Measurements from ENCODE around the gene AGT.

The AGT gene

GRCh38 chr1:230698130-230698529, 15.8 kb downstream of the AGT start:
- Histone ChIP-seq H3K9me3 (ENCODE audit: control insufficient read depth, insufficient read depth, low read length) (no peaks in the 10 kb centered on the region), H3K27me3 (ENCODE audit: control insufficient read depth, insufficient read depth, low read length) (no peaks in the 10 kb centered on the region), H3K4me3 (ENCODE audit: low read depth, low read length) (no peak overlapping the region), H3K9ac (ENCODE audit: low read depth, low read length) (no peak overlapping the region), H3K4me1 (ENCODE audit: control insufficient read depth, insufficient read depth, low read length) (no peaks in the 10 kb centered on the region), H3K36me3 (ENCODE audit: control insufficient read depth, insufficient read depth, low read length) (peaks cover 12% of the 10 kb centered on the region), H3K27ac (ENCODE audit: low read depth, low read length) (no peak overlapping the region)

DNA sequence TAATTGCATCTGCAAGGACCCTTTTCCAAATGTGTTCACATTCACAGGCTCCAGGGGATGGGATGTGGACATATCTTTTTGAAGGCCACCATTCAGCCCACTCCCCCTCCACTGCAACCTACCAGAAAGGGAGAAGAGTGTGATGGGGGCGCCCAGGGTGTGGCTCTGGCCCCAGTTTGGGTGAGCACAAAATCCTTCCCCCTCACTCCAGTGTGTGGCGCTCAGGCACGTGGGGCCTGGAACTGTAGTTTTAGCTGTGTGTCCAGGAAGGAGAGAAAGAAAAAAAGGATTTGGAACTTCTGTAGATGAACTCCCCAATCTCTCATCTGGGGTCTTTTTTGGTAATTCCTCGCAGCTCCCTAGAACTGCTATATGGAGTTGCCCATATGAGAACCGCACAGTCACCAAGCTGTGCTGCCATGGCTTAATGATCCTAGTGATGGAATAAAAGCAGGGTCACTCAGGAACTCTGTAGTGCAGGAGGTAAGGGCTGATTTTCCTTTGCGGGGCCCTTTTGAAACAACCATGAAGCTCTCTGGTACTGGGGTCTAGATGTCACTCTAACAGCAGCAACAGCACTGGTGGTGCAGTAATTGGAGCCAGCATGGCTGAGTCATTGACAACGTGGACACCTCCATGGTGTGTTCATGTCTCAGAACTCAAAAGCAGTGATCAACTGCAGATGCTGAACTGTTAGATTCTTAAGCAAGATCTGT, 17.0 kb downstream of the AGT start:
- Histone ChIP-seq H3K27me3 (ENCODE audit: control insufficient read depth, insufficient read depth, low read length) (no peaks in the 10 kb centered on the region), H3K27ac (ENCODE audit: low read depth, low read length) (no peak overlapping the region), H3K4me3 (ENCODE audit: low read depth, low read length) (no peak overlapping the region), H3K4me1 (ENCODE audit: control insufficient read depth, insufficient read depth, low read length) (no peaks in the 10 kb centered on the region), H3K36me3 (ENCODE audit: control insufficient read depth, insufficient read depth, low read length) (peaks cover 18% of the 10 kb centered on the region), H3K9ac (ENCODE audit: low read depth, low read length) (no peak overlapping the region), H3K9me3 (ENCODE audit: control insufficient read depth, insufficient read depth, low read length) (no peaks in the 10 kb centered on the region)

GRCh38 chr1:230696218-230696617, 17.7 kb downstream of the AGT start:
- Histone ChIP-seq H3K4me1 (ENCODE audit: control insufficient read depth, insufficient read depth, low read length) (no peaks in the 10 kb centered on the region), H3K36me3 (ENCODE audit: control insufficient read depth, insufficient read depth, low read length) (peaks cover 24% of the 10 kb centered on the region), H3K9ac (ENCODE audit: low read depth, low read length) (no peak overlapping the region), H3K27me3 (ENCODE audit: control insufficient read depth, insufficient read depth, low read length) (no peaks in the 10 kb centered on the region), H3K4me3 (ENCODE audit: low read depth, low read length) (no peak overlapping the region), H3K27ac (ENCODE audit: low read depth, low read length) (no peak overlapping the region), H3K9me3 (ENCODE audit: control insufficient read depth, insufficient read depth, low read length) (no peaks in the 10 kb centered on the region)

- H3K9ac ChIP-seq (ENCODE audit: low read depth, low read length) = no peak overlapping the region
- no peaks in the 10 kb centered on the region for H3K27me3 ChIP-seq (ENCODE audit: control insufficient read depth, insufficient read depth, low read length)
- no peaks in the 10 kb centered on the region for H3K4me1 ChIP-seq (ENCODE audit: control insufficient read depth, insufficient read depth, low read length)
- H3K9me3 ChIP-seq (ENCODE audit: control insufficient read depth, insufficient read depth, low read length) = no peaks in the 10 kb centered on the region
- H3K27ac ChIP-seq (ENCODE audit: low read depth, low read length) = no peak overlapping the region
- peaks cover 36% of the 10 kb centered on the region for H3K36me3 ChIP-seq (ENCODE audit: control insufficient read depth, insufficient read depth, low read length)
- no peak overlapping the region for H3K4me3 ChIP-seq (ENCODE audit: low read depth, low read length)
Measured at GRCh38 chr1:230694991-230695390, 18.9 kb downstream of the AGT start.

- Histone ChIP-seq H3K9me3 (ENCODE audit: control insufficient read depth, insufficient read depth, low read length) (no peaks in the 10 kb centered on the region), H3K4me3 (ENCODE audit: low read depth, low read length) (no peak overlapping the region), H3K36me3 (ENCODE audit: control insufficient read depth, insufficient read depth, low read length) (peaks cover 42% of the 10 kb centered on the region), H3K9ac (ENCODE audit: low read depth, low read length) (no peak overlapping the region), H3K27me3 (ENCODE audit: control insufficient read depth, insufficient read depth, low read length) (no peaks in the 10 kb centered on the region), H3K27ac (ENCODE audit: low read depth, low read length) (no peak overlapping the region), H3K4me1 (ENCODE audit: control insufficient read depth, insufficient read depth, low read length) (no peaks in the 10 kb centered on the region)
Measured at GRCh38 chr1:230694464-230694863, 19.5 kb downstream of the AGT start.

- peaks cover 47% of the 10 kb centered on the region for H3K36me3 ChIP-seq (ENCODE audit: control insufficient read depth, insufficient read depth, low read length)
- no peaks in the 10 kb centered on the region for H3K9me3 ChIP-seq (ENCODE audit: control insufficient read depth, insufficient read depth, low read length)
- H3K27me3 ChIP-seq (ENCODE audit: control insufficient read depth, insufficient read depth, low read length) = no peaks in the 10 kb centered on the region
- no peak overlapping the region for H3K4me3 ChIP-seq (ENCODE audit: low read depth, low read length)
- no peak overlapping the region for H3K9ac ChIP-seq (ENCODE audit: low read depth, low read length)
- H3K4me1 ChIP-seq (ENCODE audit: control insufficient read depth, insufficient read depth, low read length) = no peaks in the 10 kb centered on the region
- H3K27ac ChIP-seq (ENCODE audit: low read depth, low read length) = no peak overlapping the region
Measured at GRCh38 chr1:230693777-230694176, 20.1 kb downstream of the AGT start.

- Histone ChIP-seq H3K36me3 (ENCODE audit: control insufficient read depth, insufficient read depth, low read length) (peaks cover 53% of the 10 kb centered on the region), H3K27me3 (ENCODE audit: control insufficient read depth, insufficient read depth, low read length) (no peaks in the 10 kb centered on the region), H3K9ac (ENCODE audit: low read depth, low read length) (no peak overlapping the region), H3K27ac (ENCODE audit: low read depth, low read length) (no peak overlapping the region), H3K4me3 (ENCODE audit: low read depth, low read length) (no peak overlapping the region), H3K9me3 (ENCODE audit: control insufficient read depth, insufficient read depth, low read length) (no peaks in the 10 kb centered on the region), H3K4me1 (ENCODE audit: control insufficient read depth, insufficient read depth, low read length) (no peaks in the 10 kb centered on the region)
Measured at GRCh38 chr1:230693221-230693620, 20.7 kb downstream of the AGT start.

DNA sequence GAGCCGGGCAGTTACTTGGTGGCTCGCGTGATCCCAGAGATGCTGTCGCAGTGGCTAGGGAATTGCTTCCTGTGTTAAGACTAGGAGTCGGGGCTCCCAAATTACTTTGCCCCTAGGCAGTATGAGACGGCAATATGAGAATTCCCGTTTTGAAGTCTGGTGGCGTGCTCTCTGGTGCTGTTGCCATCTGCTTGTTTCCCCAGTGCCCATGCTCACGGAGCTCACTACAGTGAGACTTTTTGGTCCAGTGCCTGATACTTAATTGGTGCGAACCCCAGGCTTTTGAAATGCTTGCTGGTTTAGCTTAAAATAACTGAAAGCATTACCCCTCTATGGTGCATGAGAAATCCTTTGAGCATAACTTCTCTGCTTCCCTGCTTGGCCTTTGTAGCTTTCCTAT, 22.3 kb downstream of the AGT start:
- no peaks in the 10 kb centered on the region for H3K27me3 ChIP-seq (ENCODE audit: control insufficient read depth, insufficient read depth, low read length)
- H3K9ac ChIP-seq (ENCODE audit: low read depth, low read length) = no peak overlapping the region
- peaks cover 67% of the 10 kb centered on the region for H3K36me3 ChIP-seq (ENCODE audit: control insufficient read depth, insufficient read depth, low read length)
- H3K9me3 ChIP-seq (ENCODE audit: control insufficient read depth, insufficient read depth, low read length) = no peaks in the 10 kb centered on the region
- no peak overlapping the region for H3K27ac ChIP-seq (ENCODE audit: low read depth, low read length)
- H3K4me1 ChIP-seq (ENCODE audit: control insufficient read depth, insufficient read depth, low read length) = no peaks in the 10 kb centered on the region
- H3K4me3 ChIP-seq (ENCODE audit: low read depth, low read length) = no peak overlapping the region

- no peak overlapping the region for H3K27ac ChIP-seq (ENCODE audit: low read depth, low read length)
- no peak overlapping the region for H3K4me3 ChIP-seq (ENCODE audit: low read depth, low read length)
- no peaks in the 10 kb centered on the region for H3K9me3 ChIP-seq (ENCODE audit: control insufficient read depth, insufficient read depth, low read length)
- peaks cover 82% of the 10 kb centered on the region for H3K36me3 ChIP-seq (ENCODE audit: control insufficient read depth, insufficient read depth, low read length)
- no peaks in the 10 kb centered on the region for H3K4me1 ChIP-seq (ENCODE audit: control insufficient read depth, insufficient read depth, low read length)
- no peaks in the 10 kb centered on the region for H3K27me3 ChIP-seq (ENCODE audit: control insufficient read depth, insufficient read depth, low read length)
- no peak overlapping the region for H3K9ac ChIP-seq (ENCODE audit: low read depth, low read length)
Measured at GRCh38 chr1:230690101-230690500, 23.8 kb downstream of the AGT start.

- no peak overlapping the region for H3K4me3 ChIP-seq (ENCODE audit: low read depth, low read length)
- no peaks in the 10 kb centered on the region for H3K4me1 ChIP-seq (ENCODE audit: control insufficient read depth, insufficient read depth, low read length)
- H3K27me3 ChIP-seq (ENCODE audit: control insufficient read depth, insufficient read depth, low read length) = no peaks in the 10 kb centered on the region
- no peak overlapping the region for H3K27ac ChIP-seq (ENCODE audit: low read depth, low read length)
- H3K9ac ChIP-seq (ENCODE audit: low read depth, low read length) = no peak overlapping the region
- H3K9me3 ChIP-seq (ENCODE audit: control insufficient read depth, insufficient read depth, low read length) = no peaks in the 10 kb centered on the region
- H3K36me3 ChIP-seq (ENCODE audit: control insufficient read depth, insufficient read depth, low read length) = peaks cover 97% of the 10 kb centered on the region
Measured at GRCh38 chr1:230686747-230687146, 27.2 kb downstream of the AGT start.

- H3K4me1 ChIP-seq (ENCODE audit: control insufficient read depth, insufficient read depth, low read length) = no peaks in the 10 kb centered on the region
- H3K9me3 ChIP-seq (ENCODE audit: control insufficient read depth, insufficient read depth, low read length) = no peaks in the 10 kb centered on the region
- peaks cover 96% of the 10 kb centered on the region for H3K36me3 ChIP-seq (ENCODE audit: control insufficient read depth, insufficient read depth, low read length)
- no peaks in the 10 kb centered on the region for H3K27me3 ChIP-seq (ENCODE audit: control insufficient read depth, insufficient read depth, low read length)
- no peak overlapping the region for H3K9ac ChIP-seq (ENCODE audit: low read depth, low read length)
- H3K27ac ChIP-seq (ENCODE audit: low read depth, low read length) = no peak overlapping the region
- no peak overlapping the region for H3K4me3 ChIP-seq (ENCODE audit: low read depth, low read length)
Measured at GRCh38 chr1:230684998-230685397, 28.9 kb downstream of the AGT start.
